Loucy (cell line): Measurements from ENCODE around the gene PEX5L.
A peak's percentile ranks its signal among the peaks of the same experiment; 100 is the strongest.

Experiments
- H2AFZ ChIP-seq: fragments of 200-600 bp; sonication (generic); 2 replicates; pipeline ENCODE4 v1.6.0; 2016; ENCODE audit warnings: antibody characterized with exemption, mild to moderate bottlenecking, low read length, moderate library complexity
- H3F3A ChIP-seq: fragments of 200-600 bp; 2 replicates; pipeline ENCODE4 v1.6.0; 2016; ENCODE audit warnings: antibody characterized with exemption, low read depth, mild to moderate bottlenecking
- H3K27me3 ChIP-seq: fragments of 200-600 bp; sonication (generic); 2 replicates; pipeline ENCODE4 v1.6.1; 2014; ENCODE audit warnings: low read length, mild to moderate bottlenecking; ENCODE audit not compliant: insufficient read depth, poor library complexity, severe bottlenecking
- H3K36me3 ChIP-seq: fragments of 200-600 bp; sonication (generic); 2 replicates; pipeline ENCODE4 v1.6.1; 2016; ENCODE audit warnings: low read length; ENCODE audit not compliant: insufficient read depth
- H3K4me1 ChIP-seq: fragments of 200-600 bp; sonication (generic); 2 replicates; pipeline ENCODE4 v1.5.1; 2014; ENCODE audit warnings: low read length, mild to moderate bottlenecking; ENCODE audit not compliant: insufficient read depth, poor library complexity, severe bottlenecking
- H3K4me2 ChIP-seq: fragments of 200-600 bp; sonication (generic); 2 replicates; pipeline ENCODE4 v1.6.0; 2014; ENCODE audit warnings: antibody characterized with exemption, low read length, low read depth, mild to moderate bottlenecking; ENCODE audit not compliant: poor library complexity, severe bottlenecking
- H3K4me3 ChIP-seq: fragments of 200-600 bp; sonication (generic); 2 replicates; pipeline ENCODE4 v1.5.1; 2014; ENCODE audit warnings: low read length, mild to moderate bottlenecking, mixed read lengths; ENCODE audit not compliant: poor library complexity, severe bottlenecking
- H3K79me2 ChIP-seq: fragments of 200-600 bp; sonication (generic); 2 replicates; pipeline ENCODE4 v1.6.1; 2014; ENCODE audit warnings: low read length; ENCODE audit not compliant: insufficient read depth
- H3K9ac ChIP-seq: fragments of 200-600 bp; sonication (generic); 2 replicates; pipeline ENCODE4 v1.6.0; 2014; ENCODE audit warnings: mild to moderate bottlenecking, low read depth, low read length, moderate library complexity; ENCODE audit not compliant: poor library complexity, severe bottlenecking
- H3K9me2 ChIP-seq: fragments of 200-600 bp; sonication (generic); replicated peaks from 2 replicates; pipeline ENCODE4 v1.6.1; 2016; ENCODE audit warnings: low read depth, low read length, mixed read lengths
- H3K9me3 ChIP-seq: fragments of 200-600 bp; sonication (generic); 2 replicates; pipeline ENCODE4 v1.6.1; 2014; ENCODE audit warnings: mild to moderate bottlenecking, antibody characterized with exemption, low read length, low read depth; ENCODE audit not compliant: insufficient read depth
- H4K20me1 ChIP-seq: fragments of 200-600 bp; sonication (generic); 2 replicates; pipeline ENCODE4 v1.6.0; 2014; ENCODE audit warnings: antibody characterized with exemption, low read length, mild to moderate bottlenecking; ENCODE audit not compliant: insufficient read depth, poor library complexity, severe bottlenecking
- EZH2phosphoT487 ChIP-seq: fragments of 200-600 bp; IDR thresholded peaks from 2 replicates; pipeline ENCODE4 v1.6.1; 2018; ENCODE audit warnings: antibody characterized with exemption, mild to moderate bottlenecking, moderate library complexity, borderline replicate concordance
- TF ChIP-seq, protein P1 (sequence below): fragments of 200-600 bp; sonication (generic); conservative IDR thresholded peaks from 2 replicates; pipeline ENCODE4 v1.5.1; 2014; ENCODE audit warnings: mild to moderate bottlenecking, antibody characterized with exemption, low read length

PEX5L gene

DNA sequence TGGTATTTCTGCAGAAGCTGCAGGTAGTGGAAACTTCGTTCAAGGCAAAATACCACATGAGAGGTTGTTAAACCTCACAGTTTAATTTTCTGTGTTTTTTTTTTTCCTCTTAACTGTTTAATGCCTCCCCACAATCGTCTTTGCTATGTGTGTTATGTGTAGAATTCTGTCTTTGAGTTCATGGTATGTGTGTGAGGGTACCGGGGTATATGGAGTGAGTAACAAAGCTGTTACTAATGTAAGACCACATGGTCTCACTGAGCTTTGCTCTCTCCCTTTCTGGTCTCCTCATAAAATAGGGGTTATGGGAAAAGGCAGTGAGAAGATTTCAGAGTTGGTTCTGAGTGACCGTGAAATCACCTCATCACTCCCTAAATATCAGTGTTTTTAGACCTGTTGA is 240.3 kb downstream of the PEX5L start:
- H3K79me2 ChIP-seq, result no peaks in the 10 kb centered on the region
- no peaks in the 10 kb centered on the region for H3K27me3 ChIP-seq
- no peaks in the 10 kb centered on the region for H4K20me1 ChIP-seq
- peak overlapping the region; percentile 6 for H3K9ac ChIP-seq
- no peaks in the 10 kb centered on the region for H3K9me2 ChIP-seq
- no peaks in the 10 kb centered on the region for H3F3A ChIP-seq
- no peak for TF ChIP-seq EZH2phosphoT487
- TF ChIP-seq, protein P1, sequence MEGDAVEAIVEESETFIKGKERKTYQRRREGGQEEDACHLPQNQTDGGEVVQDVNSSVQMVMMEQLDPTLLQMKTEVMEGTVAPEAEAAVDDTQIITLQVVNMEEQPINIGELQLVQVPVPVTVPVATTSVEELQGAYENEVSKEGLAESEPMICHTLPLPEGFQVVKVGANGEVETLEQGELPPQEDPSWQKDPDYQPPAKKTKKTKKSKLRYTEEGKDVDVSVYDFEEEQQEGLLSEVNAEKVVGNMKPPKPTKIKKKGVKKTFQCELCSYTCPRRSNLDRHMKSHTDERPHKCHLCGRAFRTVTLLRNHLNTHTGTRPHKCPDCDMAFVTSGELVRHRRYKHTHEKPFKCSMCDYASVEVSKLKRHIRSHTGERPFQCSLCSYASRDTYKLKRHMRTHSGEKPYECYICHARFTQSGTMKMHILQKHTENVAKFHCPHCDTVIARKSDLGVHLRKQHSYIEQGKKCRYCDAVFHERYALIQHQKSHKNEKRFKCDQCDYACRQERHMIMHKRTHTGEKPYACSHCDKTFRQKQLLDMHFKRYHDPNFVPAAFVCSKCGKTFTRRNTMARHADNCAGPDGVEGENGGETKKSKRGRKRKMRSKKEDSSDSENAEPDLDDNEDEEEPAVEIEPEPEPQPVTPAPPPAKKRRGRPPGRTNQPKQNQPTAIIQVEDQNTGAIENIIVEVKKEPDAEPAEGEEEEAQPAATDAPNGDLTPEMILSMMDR, result no peak
- no peaks in the 10 kb centered on the region for H3K9me3 ChIP-seq
- peaks cover 24% of the 10 kb centered on the region for H3K4me1 ChIP-seq
- no peak overlapping the region for H2AFZ ChIP-seq
- H3K36me3 ChIP-seq, result no peaks in the 10 kb centered on the region
- no peak overlapping the region for H3K4me3 ChIP-seq
- H3K4me2 ChIP-seq, result peak overlapping the region; percentile 43

DNA sequence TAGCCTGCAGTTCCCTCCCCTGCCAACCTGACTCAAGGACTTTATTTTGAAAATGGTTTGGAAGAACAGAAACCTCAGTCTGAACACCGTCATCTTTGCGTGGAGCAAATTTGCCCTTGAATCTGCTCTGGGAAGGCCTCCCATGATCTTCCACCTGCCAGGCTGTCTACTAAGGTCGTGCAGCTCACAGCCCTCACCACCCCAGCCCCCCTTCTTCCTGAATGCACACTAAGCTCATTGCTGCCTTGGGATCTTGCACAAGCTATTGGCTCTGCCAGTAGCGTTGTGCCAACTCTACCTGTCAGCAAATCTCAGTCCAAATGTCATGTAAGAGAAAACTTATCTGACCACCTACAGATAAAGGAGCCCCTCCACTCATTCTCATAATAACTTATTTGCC is 242.4 kb downstream of the PEX5L start:
- no peaks in the 10 kb centered on the region for H3K9me2 ChIP-seq
- no peak overlapping the region for H3K4me3 ChIP-seq
- no peak overlapping the region for H2AFZ ChIP-seq
- no peaks in the 10 kb centered on the region for H3K27me3 ChIP-seq
- no peaks in the 10 kb centered on the region for H3F3A ChIP-seq
- H3K4me1 ChIP-seq, result peaks cover 24% of the 10 kb centered on the region
- H3K79me2 ChIP-seq, result no peaks in the 10 kb centered on the region
- no peak overlapping the region for H3K9ac ChIP-seq
- H4K20me1 ChIP-seq, result no peaks in the 10 kb centered on the region
- no peak for TF ChIP-seq EZH2phosphoT487
- TF ChIP-seq, protein P1, result no peak
- H3K9me3 ChIP-seq, result no peaks in the 10 kb centered on the region
- no peaks in the 10 kb centered on the region; the same call in 1 of the 2 replicates for H3K36me3 ChIP-seq
- no peak overlapping the region for H3K4me2 ChIP-seq

DNA sequence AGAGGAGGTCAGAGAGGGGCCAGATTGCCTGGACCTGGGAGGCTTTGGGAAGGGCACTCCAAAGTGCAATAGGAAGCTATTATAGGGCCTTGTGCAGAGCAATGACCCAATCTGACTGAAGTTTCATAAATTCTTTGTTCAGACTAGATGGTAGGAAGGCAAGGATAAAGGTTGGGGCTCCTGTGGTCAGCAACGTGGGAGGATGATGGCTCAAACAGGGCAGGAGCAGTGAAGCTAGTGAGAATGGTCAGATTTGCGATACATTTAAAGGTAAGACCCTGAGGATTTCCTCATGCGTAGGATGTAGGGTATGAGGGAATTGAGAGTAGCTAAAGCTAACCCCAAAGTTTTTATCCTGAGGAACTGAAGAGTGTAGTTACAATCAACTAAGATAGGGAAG is 244.9 kb downstream of the PEX5L start:
- Histone ChIP-seq H3K9ac (no peak overlapping the region), H2AFZ (no peak overlapping the region), H3K4me3 (no peak overlapping the region), H3K9me3 (no peaks in the 10 kb centered on the region), H3F3A (no peaks in the 10 kb centered on the region), H3K27me3 (no peaks in the 10 kb centered on the region), H3K36me3 (no peaks in the 10 kb centered on the region; the same call in 1 of the 2 replicates), H3K9me2 (no peaks in the 10 kb centered on the region), H3K79me2 (no peaks in the 10 kb centered on the region), H3K4me2 (no peak overlapping the region), H4K20me1 (no peaks in the 10 kb centered on the region), H3K4me1 (peaks cover 21% of the 10 kb centered on the region)
- no peak for TF ChIP-seq EZH2phosphoT487
- TF ChIP-seq, protein P1, result no peak
